NCI-H510A treated with DMSO at 0.1 percent for 48 hours (cell line): ENCODE data around the gene PRXL2B.
A peak's percentile ranks its signal among the peaks of the same experiment; 100 is the strongest.

Experiments
- DNase-seq: peaks from one replicate; lab custom pipeline; 2025; lab: John Stamatoyannopoulos, UW

Gene PRXL2B

GRCh38 chr1:2585318-2586092, 1.1 kb upstream of the PRXL2B start:
- DNase-seq = peak; percentile 23

- DNase-seq = no peak
These were observed 688 bp downstream of the PRXL2B start for GRCh38 chr1:2587071-2587859.

GRCh38 chr1:2587860-2588571, 1.4 kb downstream of the PRXL2B start:
- no peak for DNase-seq

DNA sequence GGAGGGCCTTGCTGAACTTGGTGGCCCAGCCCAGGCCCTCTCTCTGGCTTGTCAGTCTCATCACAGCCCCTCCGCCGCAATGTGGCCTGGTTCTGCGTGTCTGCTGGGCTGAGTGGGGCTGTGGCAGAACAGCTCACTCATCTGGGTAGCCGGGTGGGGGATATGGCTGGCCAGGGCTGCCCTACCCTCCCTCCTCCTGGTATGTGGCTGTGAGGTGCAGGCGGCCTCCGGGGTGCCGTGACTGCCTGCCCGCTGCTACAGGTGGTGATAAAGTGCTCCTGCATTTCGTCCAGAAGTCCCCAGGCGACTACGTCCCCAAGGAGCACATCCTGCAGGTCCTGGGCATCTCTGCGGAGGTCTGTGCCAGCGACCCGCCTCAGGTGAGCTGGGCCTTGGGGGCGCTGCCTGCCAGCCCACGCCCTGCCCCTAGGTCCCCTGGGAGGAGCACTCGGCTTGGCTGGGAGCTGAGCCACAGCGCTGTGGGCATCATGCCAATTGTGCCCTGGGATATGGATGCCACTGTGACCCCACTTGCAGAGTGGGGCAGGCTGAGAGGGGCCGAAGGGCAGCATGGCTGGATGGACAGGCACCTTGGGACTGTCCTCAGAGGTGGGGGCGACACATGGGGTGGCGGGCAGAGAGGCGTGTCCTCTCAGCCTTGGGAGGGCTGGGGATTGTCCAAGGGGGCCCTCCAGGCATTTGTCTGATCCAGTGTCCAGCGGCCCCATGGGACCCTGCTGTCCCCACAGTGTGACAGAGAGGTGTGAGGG, 2.3 kb downstream of the PRXL2B start:
- no peak for DNase-seq

DNA sequence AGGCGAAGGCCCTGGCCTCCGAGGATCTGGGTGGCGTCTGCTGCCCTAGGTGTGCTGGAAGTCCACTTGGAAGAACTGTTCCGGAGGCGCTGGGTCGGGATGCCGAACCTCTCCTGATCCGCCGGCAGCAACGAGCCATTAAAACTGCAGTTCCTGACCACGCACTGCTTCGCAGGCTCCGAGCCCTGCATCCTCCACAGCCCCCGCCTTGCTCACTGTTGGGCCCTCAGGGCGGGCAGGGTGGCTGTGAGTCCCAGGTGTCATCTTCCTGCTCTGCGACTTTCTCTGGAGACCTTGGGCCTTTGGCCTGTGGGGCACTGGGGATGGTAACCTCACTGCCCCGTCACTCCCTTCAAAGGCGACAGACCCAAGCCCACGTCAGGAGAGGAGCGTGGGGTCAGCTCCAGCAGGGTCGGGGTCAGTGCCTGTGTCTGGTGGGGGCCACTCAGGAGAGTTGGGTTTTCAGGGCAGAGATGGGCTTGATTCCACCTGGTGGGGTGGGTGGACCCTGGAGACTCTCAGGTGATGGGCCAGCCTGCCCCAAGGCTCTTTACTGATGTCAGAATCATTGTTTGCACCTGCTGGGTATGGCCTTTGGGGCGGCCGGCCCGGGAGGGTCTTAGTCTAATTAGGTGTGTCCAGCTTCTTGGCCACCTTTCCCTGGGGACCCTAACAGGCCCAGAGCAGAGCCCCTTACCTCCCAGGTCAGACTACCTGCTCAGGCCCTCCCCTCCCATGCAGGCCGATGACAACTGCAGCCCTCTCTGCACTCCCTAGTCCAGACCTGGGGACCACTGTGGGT, 3.1 kb downstream of the PRXL2B start:
- no peak for DNase-seq

DNA sequence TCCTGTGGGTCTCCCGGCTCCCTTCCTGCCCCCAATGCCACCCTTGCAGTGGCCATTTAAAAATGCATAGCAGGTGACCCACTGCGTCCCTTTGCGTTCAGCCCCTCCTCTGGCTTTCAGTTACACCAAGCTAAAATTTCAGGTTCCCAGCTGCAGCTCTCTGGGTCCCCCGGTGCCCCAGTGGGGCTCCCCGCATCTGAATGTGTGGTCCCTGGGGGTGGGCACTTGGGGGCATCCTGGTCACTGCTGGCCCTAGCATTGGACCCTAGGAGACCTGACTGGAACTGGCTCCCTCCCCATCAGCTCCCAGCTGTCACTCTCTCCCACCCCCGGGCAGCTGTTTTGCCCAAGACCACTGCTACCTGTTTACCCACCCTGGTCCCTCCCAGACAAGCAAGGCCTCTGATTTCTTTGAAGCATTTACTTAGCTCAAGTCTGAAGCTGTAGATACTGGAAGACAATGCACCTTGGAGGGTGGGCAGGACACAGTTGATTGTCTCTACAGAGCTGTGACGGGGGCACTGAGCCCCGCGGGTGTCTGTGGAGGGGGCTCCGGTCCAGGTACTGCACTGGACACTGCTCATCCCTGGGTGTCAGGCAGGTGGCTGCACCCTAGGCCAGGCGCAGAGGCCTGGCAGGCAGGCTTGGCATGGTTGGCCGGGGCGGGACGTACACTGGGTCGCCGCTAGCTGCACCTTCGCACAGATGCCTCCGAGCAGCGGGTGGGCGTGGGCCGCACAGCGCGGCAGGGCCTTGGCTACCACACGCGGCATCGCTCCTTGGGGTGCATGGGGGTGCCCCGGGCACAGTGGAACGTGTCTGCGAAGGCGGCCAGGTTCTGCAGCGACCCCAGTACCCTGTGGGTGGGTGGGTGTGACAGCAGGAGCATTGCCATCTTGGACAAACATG, 3.9 kb downstream of the PRXL2B start:
- DNase-seq = no peak

DNA sequence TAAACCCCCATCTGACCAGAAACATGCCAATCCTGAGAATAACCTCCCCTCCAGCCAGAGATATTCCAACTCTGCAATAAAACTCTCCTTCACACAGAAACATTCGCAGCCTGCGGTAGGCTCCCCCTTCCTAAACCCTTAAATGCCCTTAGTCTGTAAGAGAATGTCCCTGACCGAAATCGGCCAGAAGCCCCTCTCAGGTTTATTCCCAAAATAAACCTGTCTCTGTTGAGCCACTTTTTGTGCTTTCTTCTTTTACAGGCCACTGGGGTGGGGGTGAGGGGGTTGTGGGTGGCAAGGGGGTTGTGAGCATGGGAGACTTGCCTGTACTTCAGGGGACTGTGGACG, 4.6 kb downstream of the PRXL2B start:
- DNase-seq = no peak

GRCh38 chr1:2591581-2592261, 5.1 kb downstream of the PRXL2B start:
- no peak for DNase-seq

DNA sequence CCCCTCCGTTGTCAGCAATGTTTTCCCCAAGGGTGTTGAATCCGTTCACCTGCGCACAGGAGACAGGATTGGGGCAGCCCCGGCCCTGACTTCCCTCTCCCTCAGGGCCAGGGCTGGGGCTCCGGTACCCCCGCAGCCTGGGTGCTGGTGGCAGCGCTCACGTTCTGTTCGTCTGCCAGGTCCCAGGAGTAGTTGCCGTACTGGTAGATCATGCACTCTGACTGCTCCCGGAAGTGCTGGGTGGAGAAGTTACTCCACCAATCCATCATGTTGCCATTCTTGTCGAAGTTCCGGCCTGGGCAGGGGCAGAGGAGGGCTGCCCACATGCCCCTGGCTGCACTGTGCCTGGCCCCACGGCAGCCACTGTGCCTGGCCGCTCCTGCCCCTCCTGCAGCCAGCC, 6.1 kb downstream of the PRXL2B start:
- peak; percentile 30 for DNase-seq

DNA sequence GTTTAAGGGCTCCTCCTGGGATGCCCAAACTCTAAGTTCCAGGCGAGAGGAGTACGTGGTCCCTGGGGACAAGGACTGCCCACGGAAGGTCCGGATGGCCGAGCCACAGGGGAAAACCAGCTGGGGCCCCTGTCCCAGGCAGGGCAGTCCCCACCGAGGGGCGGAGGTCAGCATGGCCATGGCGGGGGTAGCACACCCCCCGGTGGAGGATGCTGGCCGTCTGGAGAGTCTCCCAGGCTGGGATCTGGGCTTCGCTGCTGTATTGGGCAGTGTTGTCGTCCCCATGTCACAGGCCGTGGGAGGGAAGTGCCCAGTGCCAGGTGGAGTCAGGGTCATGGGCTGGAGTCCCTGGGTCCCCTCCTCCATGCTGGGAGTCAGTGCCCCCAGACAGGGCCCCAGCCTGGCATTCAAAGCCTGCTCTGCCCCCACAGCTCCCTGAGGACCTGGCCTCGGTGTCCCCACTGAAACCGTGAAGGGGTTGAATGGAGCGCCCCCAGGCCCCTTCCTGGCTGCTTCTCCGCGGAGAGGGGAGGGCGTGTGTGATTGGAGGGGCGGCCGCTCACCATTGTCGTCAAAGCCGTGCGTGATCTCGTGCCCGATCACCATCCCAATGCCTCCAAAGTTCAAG, 6.8 kb downstream of the PRXL2B start:
- DNase-seq = no peak

- DNase-seq = no peak
These were observed 7.5 kb downstream of the PRXL2B start for GRCh38 chr1:2594001-2594640.

DNA sequence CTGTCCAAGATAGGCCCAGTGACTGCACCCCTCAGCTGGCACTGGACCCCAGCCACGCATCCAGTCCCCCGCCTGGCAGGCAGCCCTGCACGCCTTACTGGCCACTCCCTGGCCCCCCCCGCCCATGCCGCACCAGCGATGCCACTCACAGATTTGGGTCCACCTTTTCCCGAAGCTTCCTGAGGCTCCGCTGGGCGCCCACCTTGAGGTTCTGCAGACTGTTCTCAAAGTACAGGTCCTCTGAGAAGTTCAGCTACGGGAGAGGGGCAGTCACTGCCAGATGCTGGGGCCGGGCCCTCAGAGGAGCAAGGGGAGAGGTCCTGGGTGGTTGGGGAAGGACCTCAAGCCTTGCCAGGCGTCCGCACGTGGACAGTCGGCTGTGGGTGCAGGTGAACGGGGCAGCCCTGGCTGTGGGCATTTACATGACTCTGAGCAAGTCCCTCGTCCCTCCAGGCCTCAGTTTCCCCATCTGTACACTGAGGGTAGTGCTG, 8.1 kb downstream of the PRXL2B start:
- no peak for DNase-seq

- DNase-seq = no peak
These were observed 8.8 kb downstream of the PRXL2B start for GRCh38 chr1:2595261-2595811.

DNA sequence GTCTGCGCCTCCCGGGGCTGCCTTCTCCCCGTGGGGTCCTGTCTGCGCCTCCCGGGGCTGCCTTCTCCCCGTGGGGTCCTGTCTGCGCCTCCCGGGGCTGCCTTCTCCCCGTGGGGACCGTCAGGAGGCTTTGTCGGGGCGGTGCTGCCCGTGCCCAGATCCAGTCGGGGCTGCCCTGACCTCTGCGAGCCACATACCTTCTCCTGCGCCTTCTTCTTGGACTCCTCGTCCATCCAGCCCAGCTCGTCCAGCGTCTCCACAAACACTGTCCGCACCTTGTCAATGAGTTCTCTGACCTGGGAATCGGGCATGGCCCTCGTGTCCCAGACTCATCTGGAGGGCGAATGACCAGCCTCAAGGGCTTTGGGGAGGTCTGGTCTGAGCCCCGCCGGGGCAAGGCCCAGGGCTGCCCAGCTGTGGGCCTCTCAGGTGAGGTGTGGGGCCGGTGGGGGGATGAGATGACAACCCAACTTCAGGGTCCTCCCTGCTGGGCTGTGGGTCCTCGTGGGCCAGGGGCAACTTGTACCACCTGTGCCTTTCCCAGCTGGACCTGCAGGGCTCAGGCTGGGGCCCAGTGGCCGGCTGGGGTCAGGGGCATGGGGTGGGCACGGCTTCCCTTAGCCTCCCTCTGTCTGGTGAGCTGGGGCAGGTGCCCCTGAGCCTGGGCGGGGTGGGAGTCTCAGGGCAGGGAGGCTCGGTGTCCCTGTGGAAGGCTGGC, 9.4 kb downstream of the PRXL2B start:
- DNase-seq = no peak

DNA sequence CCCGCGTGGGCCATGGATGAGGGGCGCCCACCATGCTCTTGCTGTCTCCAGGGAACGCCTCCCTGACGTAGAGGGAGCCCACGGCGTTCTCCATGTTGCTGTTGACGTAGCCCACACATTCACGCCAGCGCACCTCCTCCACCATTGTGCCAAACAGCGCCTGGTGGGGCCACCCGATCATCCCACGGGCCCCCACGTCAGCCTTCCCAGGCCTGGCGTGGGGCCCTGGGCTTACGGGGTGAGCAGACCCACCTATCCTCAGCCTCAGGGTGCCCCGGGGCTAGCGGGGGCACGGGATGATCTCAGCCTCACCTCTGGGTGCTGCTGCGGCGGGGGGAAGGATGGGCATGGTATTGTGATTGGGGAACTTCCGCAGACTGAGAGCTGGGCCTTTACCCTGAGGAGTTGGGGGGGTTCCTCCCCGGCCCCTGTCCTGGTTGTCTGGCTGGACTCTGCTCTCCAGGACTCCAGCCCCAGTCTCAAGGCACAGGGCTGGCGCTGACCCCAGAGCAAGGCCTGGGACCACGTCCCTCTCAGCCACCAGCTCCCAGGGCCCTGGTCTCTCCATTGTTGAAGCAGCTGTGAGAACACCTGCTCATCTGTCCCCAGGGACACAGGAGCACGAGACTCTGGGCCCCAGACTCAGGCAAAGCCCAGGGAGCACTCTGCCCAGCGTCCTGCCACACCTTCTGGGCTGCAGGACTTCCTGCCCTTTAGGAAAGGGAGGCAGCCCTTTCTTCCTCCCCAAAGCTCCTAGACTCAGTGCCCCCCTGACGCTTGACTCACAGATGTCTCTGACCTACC, 10.2 kb downstream of the PRXL2B start:
- no peak for DNase-seq

- no peak for DNase-seq
These were observed 11.1 kb downstream of the PRXL2B start for GRCh38 chr1:2597441-2598328.
